Body of pancreas (tissue), 4 donors: ENCODE results near the gene TOM1. TPM values are rescaled to one million over a fixed set of nuclear protein-coding genes. Genes with fewer than 3 reads are reported as not detected.

ENCODE experiments used
- microRNA-seq, 2 donors: library from miRNA; unstranded; fragments of <30 nt; microRNA quantifications; one replicate each; pipeline ENCODE4, GENCODE V29; 2016; ENCODE audit warnings: borderline number of aligned reads in 2 of 2, borderline replicate concordance in 2 of 2
- small RNA-seq: library from RNA; depleted of rRNA; stranded (forward); fragments of <200 nt; gene quantifications from one replicate; pipeline ENCODE3, GENCODE V24; 2016
- total RNA-seq, 2 donors: library from RNA; depleted of rRNA; stranded (reverse); fragments of >200 nt; gene quantifications; one replicate each; pipeline ENCODE4 v1.1.0, GENCODE V29; 2016

The TOM1 gene
- total RNA-seq, 2 donors from 2014 or later = 34.0 to 42.2 TPM

Small RNA genes within 50 kb of the gene (microRNA-seq; reads per million reads assigned to microRNA genes)
- gene MIR3909 (1.3 to 1.9 reads per million in 2 donors), gene MIR6069 (0 reads per million in 2 donors)

Small RNA genes within 50 kb of the gene (small RNA-seq; reads per million reads assigned to genes)
- not detected for gene MIR3909
- gene MIR6069 = not detected

Other genes with a start within 250 kb of the TOM1 start
- 1 to 10 TPM in 1 of 2 donors, not detected in 1; 4.0 TPM for gene ISX, start 233.7 kb upstream of the TOM1 start, total RNA-seq
- gene HMGXB4, start 42.4 kb upstream of the TOM1 start, total RNA-seq = 10 to 100 TPM in 1 of 2 donors, 1 to 10 TPM in 1; 8.2 to 13.0 TPM
- 10 to 100 TPM in 1 of 2 donors, 1 to 10 TPM in 1; 9.3 to 32.0 TPM for gene HMOX1, start 81.2 kb downstream of the TOM1 start, total RNA-seq
- gene MCM5, start 100.2 kb downstream of the TOM1 start, total RNA-seq = 1 to 10 TPM; 7.9 to 9.3 TPM
- 1 to 10 TPM in 1 of 2 donors, under 1 TPM in 1; 0.26 to 3.6 TPM for gene RASD2, start 240.9 kb downstream of the TOM1 start, total RNA-seq